Keratinocyte (primary cell): ENCODE results near the gene PNKD. TPM values are rescaled to one million over a fixed set of nuclear protein-coding genes. Genes with fewer than 3 reads are reported as not detected.

Experiments used
- DNase-seq: peaks from one replicate; pipeline ENCODE4 v3.0.0-alpha.2; 2011; ENCODE audit warnings: low read depth, missing footprints, low spot score
- FAIRE-seq: peaks from 2 replicates; lab custom pipeline; 2011; peaks lifted over from hg19 to GRCh38; lab: Jason Lieb, UNC
- H2AFZ ChIP-seq: 2 replicates; pipeline ENCODE4 v1.6.0; 2012; ENCODE audit warnings: low read length, control low read depth, inconsistent platforms; ENCODE audit not compliant: control insufficient read depth
- H3K27ac ChIP-seq: 2 replicates; pipeline ENCODE4 v1.5.1; 2011; ENCODE audit warnings: low read length; ENCODE audit not compliant: control insufficient read depth, insufficient read depth
- H3K27me3 ChIP-seq: 3 replicates; pipeline ENCODE4 v1.6.0; 2011; ENCODE audit warnings: low read length; ENCODE audit not compliant: control insufficient read depth, insufficient read depth; ENCODE audit errors: extremely low read depth
- H3K36me3 ChIP-seq, 2 experiments: 2 replicates in 1 of 2; 3 replicates in 1 of 2; pipeline ENCODE4 v1.5.1; 2011; ENCODE audit warnings: low read length in 2 of 2, mild to moderate bottlenecking in 1 of 2; ENCODE audit not compliant: control insufficient read depth in 2 of 2, insufficient read depth in 2 of 2; ENCODE audit errors: extremely low read depth in 1 of 2
- H3K4me1 ChIP-seq: 3 replicates; pipeline ENCODE4 v1.5.1; 2011; ENCODE audit warnings: low read length; ENCODE audit not compliant: control insufficient read depth, insufficient read depth; ENCODE audit errors: extremely low read depth
- H3K4me2 ChIP-seq: 3 replicates; pipeline ENCODE4 v1.6.0; 2011; ENCODE audit warnings: low read depth, low read length; ENCODE audit not compliant: control insufficient read depth, insufficient read depth; ENCODE audit errors: extremely low read depth
- H3K4me3 ChIP-seq, 3 experiments: fragments of 200-600 bp in 1 of 3; sonication (generic) in 1 of 3; 2 replicates in 2 of 3; 3 replicates in 1 of 3; pipeline ENCODE4 v1.5.1; 2011 to 2016; ENCODE audit warnings: low read length in 3 of 3, mild to moderate bottlenecking in 3 of 3, control low read depth in 2 of 3, inconsistent platforms in 1 of 3, low read depth in 1 of 3, mixed read lengths in 1 of 3, mixed run types in 1 of 3, moderate library complexity in 1 of 3; ENCODE audit not compliant: control insufficient read depth in 2 of 3, insufficient read depth in 2 of 3; ENCODE audit errors: extremely low read depth in 1 of 3
- H3K79me2 ChIP-seq: 2 replicates; pipeline ENCODE4 v1.6.0; 2012; ENCODE audit warnings: low read length; ENCODE audit not compliant: control insufficient read depth, insufficient read depth
- H3K9ac ChIP-seq: 3 replicates; pipeline ENCODE4 v1.6.0; 2011; ENCODE audit warnings: low read length; ENCODE audit not compliant: control insufficient read depth, insufficient read depth; ENCODE audit errors: extremely low read depth
- H3K9me1 ChIP-seq: 3 replicates; pipeline ENCODE4 v1.6.0; 2011; ENCODE audit warnings: low read length; ENCODE audit not compliant: control insufficient read depth, insufficient read depth; ENCODE audit errors: extremely low read depth
- H3K9me3 ChIP-seq: 2 replicates; pipeline ENCODE4 v1.5.1; 2012; ENCODE audit warnings: low read depth, low read length; ENCODE audit not compliant: control insufficient read depth
- H4K20me1 ChIP-seq: 3 replicates; pipeline ENCODE4 v1.6.0; 2011; ENCODE audit warnings: low read length; ENCODE audit not compliant: control insufficient read depth, insufficient read depth; ENCODE audit errors: extremely low read depth
- CTCF ChIP-seq, 3 experiments: IDR thresholded peaks in 1 of 3; conservative IDR thresholded peaks in 1 of 3; optimal IDR thresholded peaks in 1 of 3; 2 replicates in 2 of 3; 3 replicates in 1 of 3; pipeline versions ENCODE3 to v1.5.1; 2011; ENCODE audit warnings: low read length in 3 of 3, mild to moderate bottlenecking in 3 of 3, moderate library complexity in 2 of 3, control low read depth in 1 of 3, inconsistent platforms in 1 of 3; ENCODE audit not compliant: insufficient read depth in 2 of 3; ENCODE audit errors: extremely low read depth in 1 of 3
- EZH2 ChIP-seq: IDR thresholded peaks from one replicate; pipeline ENCODE4 v1.6.1; 2012; ENCODE audit warnings: inconsistent platforms, mild to moderate bottlenecking, low read length, moderate library complexity
- dilution Hi-C: fragments of 300-500 bp; cut with MboI; formaldehyde crosslinking; loops from one replicate; pipeline ENCODE4 v1.7.0; 2020; ENCODE audit warnings: low sequenced_read_pairs; ENCODE audit not compliant: extremely low pct_ligation_motif_present
- polyA plus RNA-seq, 5 experiments: library from polyadenylated mRNA; depleted of rRNA in 3 of 5; stranded (reverse) in 3 of 5; stranded (forward) in 1 of 5; unstranded in 1 of 5; fragments of >200 nt; gene quantifications; 1 replicate in 1 of 5; 2 replicates in 3 of 5; 3 replicates in 1 of 5; pipeline versions ENCODE4 v1.2.1 to v1.2.3, GENCODE V29; 2011 to 2012; ENCODE audit warnings: missing spikeins in 2 of 5, low read depth in 1 of 5, low replicate concordance in 1 of 5

PNKD gene
- polyA plus RNA-seq, 1 donor (not counting 4 experiments of a cell fraction or from before 2014, with no cell fraction given) = 22.8 TPM

DNA sequence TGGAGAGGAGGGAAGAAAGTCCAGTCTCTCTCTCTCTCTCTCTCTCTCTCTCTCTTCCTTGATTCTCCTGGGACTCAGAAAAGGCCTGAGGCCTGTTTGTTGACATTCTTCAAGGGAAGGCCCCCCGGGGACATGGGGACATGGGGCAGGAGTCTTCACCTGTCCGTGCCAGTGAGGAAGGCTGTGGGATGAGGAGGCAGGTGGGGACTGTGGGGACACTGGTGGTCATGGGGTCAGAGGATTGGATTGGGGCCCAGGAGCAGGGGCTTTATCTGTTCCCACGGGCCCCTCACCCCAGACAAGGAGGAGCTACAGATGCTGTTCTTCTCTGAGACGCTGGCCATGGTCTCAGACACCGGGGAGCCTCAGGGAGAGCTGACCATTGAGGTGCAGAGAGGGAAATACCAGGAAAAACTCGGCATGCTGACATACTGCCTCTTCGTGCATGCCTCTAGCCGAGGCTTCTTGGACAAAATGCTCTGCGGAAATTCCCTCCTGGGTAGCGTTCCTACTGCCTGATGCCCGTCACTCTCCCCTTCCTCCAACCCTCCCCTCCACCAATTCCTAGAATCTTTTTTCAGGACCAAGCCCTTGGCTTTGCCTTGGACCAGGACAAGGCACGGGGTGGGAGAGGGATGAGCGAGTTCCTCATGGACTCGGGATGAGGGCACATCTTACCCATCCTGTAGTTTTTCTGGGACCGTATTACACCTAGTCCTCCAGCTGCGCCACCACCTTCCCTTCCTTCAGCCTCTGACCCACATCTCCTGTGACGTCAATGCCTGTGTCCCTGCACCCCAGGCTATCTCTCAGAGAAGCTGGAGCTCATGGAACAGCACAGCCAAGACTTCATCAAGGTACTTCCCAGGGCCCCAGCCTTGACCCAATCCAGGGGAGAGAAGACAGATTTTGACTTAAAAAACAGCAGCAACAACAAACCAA, 87.2 kb downstream of the PNKD start:
- dilution Hi-C loops = no loop called here
- Histone ChIP-seq H3K27ac (no peak overlapping the region), H4K20me1 (no peaks in the 10 kb centered on the region), H3K4me2 (no peak overlapping the region), H2AFZ (no peak overlapping the region), H3K9me3 (no peaks in the 10 kb centered on the region), H3K36me3 (no peaks in the 10 kb centered on the region), H3K9ac (no peak overlapping the region), H3K4me3 (no peak overlapping the region), H3K4me1 (no peaks in the 10 kb centered on the region), H3K9me1 (no peaks in the 10 kb centered on the region), H3K79me2 (no peaks in the 10 kb centered on the region), H3K27me3 (no peaks in the 10 kb centered on the region)
- no peak for DNase-seq
- FAIRE-seq = no peak
- no peak for TF ChIP-seq CTCF (optimal IDR thresholded peaks at IDR 0.05 in 1 of 3, IDR thresholded peaks at IDR 0.05 in 1 of 3, conservative IDR thresholded peaks at IDR 0.05 in 1 of 3; ENCODE audit: extremely low read depth in 1 of 3, insufficient read depth in 2 of 3, low read length in 3 of 3)
- no peak for TF ChIP-seq EZH2

- no peak for FAIRE-seq
- H3K9ac ChIP-seq = no peak overlapping the region
- H2AFZ ChIP-seq = no peak overlapping the region
- H3K4me1 ChIP-seq = no peaks in the 10 kb centered on the region
- dilution Hi-C loops = no loop called here
- H3K9me1 ChIP-seq = no peaks in the 10 kb centered on the region
- no peaks in the 10 kb centered on the region for H3K36me3 ChIP-seq
- DNase-seq = no peak
- H3K4me3 ChIP-seq = no peak overlapping the region
- no peaks in the 10 kb centered on the region for H3K27me3 ChIP-seq
- no peak overlapping the region for H3K27ac ChIP-seq
- TF ChIP-seq EZH2 (no peak), CTCF (optimal IDR thresholded peaks at IDR 0.05 in 1 of 3, IDR thresholded peaks at IDR 0.05 in 1 of 3, conservative IDR thresholded peaks at IDR 0.05 in 1 of 3; ENCODE audit: extremely low read depth in 1 of 3, insufficient read depth in 2 of 3, low read length in 3 of 3) (no peak)
- H3K79me2 ChIP-seq = no peaks in the 10 kb centered on the region
- no peaks in the 10 kb centered on the region for H4K20me1 ChIP-seq
- H3K9me3 ChIP-seq = no peaks in the 10 kb centered on the region
- no peak overlapping the region for H3K4me2 ChIP-seq
These were observed 90.1 kb downstream of the PNKD start for GRCh38 chr2:218360453-218360852.
